ENCODE measurements around the gene LTBP1.

LTBP1 gene

DNA sequence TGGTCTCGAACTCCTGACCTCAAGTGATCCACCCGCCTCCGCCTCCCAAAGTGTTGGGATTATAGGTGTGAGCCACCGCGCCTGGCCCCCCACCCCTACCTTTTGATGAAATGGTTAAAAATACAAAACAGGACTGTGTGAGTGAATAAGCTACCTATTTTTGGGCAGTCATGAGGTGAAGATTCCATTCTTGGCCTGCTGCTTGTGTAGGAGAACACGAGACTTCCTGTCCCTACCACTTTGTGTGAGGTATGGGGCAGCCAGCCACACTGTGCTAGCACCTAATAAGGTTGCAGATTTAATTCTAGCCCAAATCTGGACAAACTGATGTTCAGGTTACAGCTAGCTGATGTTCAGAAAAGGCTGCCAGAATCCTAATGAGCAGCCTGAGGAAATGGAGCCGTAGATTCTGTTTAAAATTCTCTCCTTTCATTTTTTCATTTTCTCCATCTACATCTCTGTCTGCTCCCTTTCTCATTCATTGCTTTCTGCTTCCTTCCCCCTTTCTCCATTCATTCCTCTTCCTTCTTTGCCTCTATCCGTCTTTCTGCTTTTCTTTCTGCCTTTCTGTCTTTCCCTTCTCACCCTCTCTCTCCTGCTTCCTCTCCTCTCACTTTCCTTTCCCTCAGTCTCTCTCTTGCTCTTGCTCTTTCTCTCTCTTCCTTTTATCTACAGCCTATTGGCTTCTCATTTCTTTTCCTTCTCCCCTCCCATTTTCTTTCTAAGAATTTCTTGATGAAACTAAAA lies 4.6 kb upstream of the LTBP1 start:
- H3K4me3 Mint-ChIP-seq: no peak overlapping the region
- no peaks in the 10 kb centered on the region for H3K36me3 Mint-ChIP-seq
- no peaks in the 10 kb centered on the region for H3K4me1 Mint-ChIP-seq (ENCODE audit: low read depth)
- H3K27me3 Mint-ChIP-seq: peaks cover 3% of the 10 kb centered on the region
- no peak overlapping the region for H3K27ac Mint-ChIP-seq
- no peaks in the 10 kb centered on the region for H3K9me3 Mint-ChIP-seq (ENCODE audit: low read depth)

DNA sequence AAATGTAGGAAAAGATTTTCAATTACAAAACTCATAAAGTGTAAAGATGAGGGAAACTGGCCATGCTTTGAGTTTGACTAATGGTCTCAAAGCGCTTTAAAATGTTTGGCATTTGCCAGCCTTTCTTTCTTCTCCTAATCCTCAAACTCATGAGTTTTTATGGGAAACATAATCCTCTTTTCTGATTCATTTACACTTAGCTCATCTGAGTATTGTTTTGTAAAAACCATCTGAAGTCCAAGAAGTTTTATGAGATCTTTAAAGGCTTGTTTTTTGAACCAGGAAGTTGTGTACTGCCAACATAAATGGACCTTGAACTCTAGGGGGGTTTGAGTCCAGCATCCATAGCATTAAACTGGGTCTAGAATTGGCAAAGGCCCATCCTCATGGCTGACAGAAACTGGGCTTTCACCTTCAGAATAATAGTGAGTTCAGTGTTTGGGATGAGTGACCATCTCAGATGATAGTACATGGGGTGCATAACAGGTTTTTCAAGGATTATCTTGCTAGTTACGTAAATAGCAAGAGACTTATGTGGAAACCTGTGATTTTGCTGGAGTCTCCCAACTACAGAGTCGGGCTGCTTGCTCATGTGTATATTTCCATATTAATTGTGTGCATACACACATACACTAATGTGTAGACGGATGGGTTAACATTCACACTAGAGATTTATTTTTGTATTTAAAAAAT lies 3.8 kb upstream of the LTBP1 start:
- Mint-ChIP-seq H3K4me3 (no peak overlapping the region), H3K27me3 (peaks cover 4% of the 10 kb centered on the region), H3K9me3 (ENCODE audit: low read depth) (no peaks in the 10 kb centered on the region), H3K4me1 (ENCODE audit: low read depth) (no peaks in the 10 kb centered on the region), H3K36me3 (no peaks in the 10 kb centered on the region), H3K27ac (peak overlapping the region; percentile 24)

DNA sequence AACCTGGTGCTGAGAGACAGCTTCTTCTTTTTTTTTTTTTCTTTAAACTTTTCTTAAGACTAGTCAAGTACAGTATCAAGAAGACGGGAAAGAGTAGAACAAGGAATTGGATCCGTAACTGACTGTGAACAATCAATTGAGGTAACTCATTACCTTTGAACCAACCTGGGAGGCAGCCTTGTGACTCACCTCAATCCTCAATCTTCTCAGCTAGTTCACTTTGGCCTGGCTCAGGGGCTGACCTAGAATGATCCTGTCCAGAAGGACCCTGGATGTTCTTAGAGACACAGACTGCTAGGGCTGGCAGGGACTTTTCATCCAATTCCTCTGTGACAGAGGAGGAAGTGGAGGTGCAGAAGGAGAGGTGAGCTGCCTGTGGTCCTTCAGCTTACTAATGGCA lies 1.5 kb upstream of the LTBP1 start:
- Mint-ChIP-seq H3K4me1 (ENCODE audit: low read depth) (peaks cover 3% of the 10 kb centered on the region), H3K9me3 (ENCODE audit: low read depth) (no peaks in the 10 kb centered on the region), H3K27me3 (peaks cover 18% of the 10 kb centered on the region), H3K4me3 (peak overlapping the region; percentile 9), H3K27ac (no peak overlapping the region), H3K36me3 (no peaks in the 10 kb centered on the region)

DNA sequence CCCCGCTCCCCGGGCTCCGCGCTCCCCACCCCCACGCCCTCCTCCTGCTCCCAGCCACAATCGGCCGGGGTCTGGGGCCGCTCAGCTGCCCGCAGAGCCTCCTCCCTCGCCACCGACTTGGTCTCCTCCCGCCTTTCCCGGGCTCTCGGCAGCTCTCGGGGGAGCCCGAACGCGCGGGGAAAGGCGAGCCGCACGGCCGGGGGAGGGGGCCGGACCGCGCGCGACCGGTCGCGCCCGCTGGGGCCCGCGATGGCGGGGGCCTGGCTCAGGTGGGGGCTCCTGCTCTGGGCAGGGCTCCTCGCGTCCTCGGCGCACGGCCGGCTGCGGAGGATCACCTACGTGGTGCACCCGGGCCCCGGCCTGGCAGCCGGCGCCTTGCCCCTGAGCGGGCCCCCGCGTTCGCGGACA lies 327 bp downstream of the LTBP1 start:
- no peaks in the 10 kb centered on the region for H3K9me3 Mint-ChIP-seq (ENCODE audit: low read depth)
- H3K36me3 Mint-ChIP-seq: no peaks in the 10 kb centered on the region
- peaks cover 22% of the 10 kb centered on the region for H3K27me3 Mint-ChIP-seq
- H3K4me1 Mint-ChIP-seq (ENCODE audit: low read depth): peaks cover 3% of the 10 kb centered on the region
- no peak overlapping the region for H3K4me3 Mint-ChIP-seq
- H3K27ac Mint-ChIP-seq: no peak overlapping the region

DNA sequence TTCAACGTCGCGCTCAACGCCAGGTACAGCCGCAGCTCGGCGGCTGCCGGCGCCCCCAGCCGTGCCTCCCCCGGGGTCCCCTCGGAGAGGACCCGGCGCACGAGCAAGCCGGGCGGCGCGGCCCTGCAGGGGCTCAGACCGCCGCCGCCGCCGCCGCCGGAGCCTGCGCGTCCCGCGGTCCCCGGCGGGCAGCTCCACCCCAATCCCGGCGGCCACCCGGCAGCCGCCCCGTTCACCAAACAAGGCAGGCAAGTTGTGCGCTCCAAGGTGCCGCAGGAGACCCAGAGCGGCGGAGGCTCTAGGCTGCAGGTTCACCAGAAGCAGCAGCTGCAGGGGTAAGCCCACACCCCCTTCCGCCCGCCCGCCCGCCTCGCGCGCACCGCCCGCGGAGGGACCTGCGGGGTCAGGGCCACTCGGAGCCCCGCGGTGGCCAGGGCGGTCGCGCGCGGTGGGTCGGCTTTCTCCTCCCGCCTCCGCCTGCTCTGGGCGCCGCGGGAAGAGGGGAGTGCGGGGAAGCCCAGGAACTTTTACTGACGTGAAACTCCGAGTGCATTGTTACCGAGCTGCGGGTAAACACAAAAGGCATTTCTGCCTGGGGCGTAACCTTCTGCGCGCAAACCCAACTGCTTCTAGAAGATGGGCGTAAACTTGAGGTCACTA lies 861 bp downstream of the LTBP1 start:
- H3K9me3 Mint-ChIP-seq (ENCODE audit: low read depth): no peaks in the 10 kb centered on the region
- H3K4me1 Mint-ChIP-seq (ENCODE audit: low read depth): peaks cover 3% of the 10 kb centered on the region
- no peak overlapping the region for H3K27ac Mint-ChIP-seq
- peak overlapping the region; percentile 78 for H3K4me3 Mint-ChIP-seq
- H3K36me3 Mint-ChIP-seq: no peaks in the 10 kb centered on the region
- H3K27me3 Mint-ChIP-seq: peaks cover 23% of the 10 kb centered on the region

DNA sequence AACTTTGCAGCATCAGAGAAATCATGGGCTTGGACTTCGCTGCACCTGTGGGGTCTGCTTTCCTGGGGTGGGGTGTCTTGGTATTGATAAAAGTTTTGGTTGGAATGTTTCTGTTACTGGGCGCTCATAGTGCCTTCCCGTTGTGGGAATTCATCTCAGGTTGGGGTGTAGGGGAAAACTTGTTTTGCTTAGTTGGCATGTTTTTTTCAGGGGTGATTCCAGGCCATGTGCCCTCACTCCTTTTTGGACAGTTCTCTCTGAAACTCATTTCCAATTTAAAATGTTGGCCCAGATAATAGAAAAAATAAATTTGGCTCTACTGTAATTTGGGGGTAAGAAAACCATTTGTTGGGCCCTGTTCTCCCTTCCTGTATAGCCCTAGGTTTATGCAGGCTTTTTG lies 1.5 kb downstream of the LTBP1 start:
- H3K36me3 Mint-ChIP-seq: no peaks in the 10 kb centered on the region
- peak overlapping the region; percentile 78 for H3K4me3 Mint-ChIP-seq
- H3K9me3 Mint-ChIP-seq (ENCODE audit: low read depth): no peaks in the 10 kb centered on the region
- no peak overlapping the region for H3K27ac Mint-ChIP-seq
- H3K4me1 Mint-ChIP-seq (ENCODE audit: low read depth): peaks cover 3% of the 10 kb centered on the region
- H3K27me3 Mint-ChIP-seq: peaks cover 23% of the 10 kb centered on the region

DNA sequence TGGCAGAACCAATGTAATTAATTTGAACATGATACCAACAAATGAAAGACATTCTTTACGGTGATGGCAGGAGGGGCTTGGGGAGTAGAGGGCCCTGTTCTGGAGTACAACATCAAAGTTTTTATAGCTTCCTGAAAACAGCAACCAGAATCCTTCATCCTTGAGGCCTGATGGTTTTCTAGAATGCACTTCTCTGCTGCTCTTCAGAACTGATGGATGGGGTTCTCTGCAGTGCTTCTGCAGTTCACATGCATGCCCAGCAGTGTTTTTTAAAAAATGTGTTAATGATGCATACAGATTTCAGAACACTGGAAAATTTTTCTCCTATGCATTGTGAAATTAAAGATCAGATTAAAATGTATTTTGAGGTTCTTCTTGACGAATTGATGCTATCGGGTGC lies 2.5 kb downstream of the LTBP1 start:
- Mint-ChIP-seq H3K27me3 (peaks cover 23% of the 10 kb centered on the region), H3K9me3 (ENCODE audit: low read depth) (no peaks in the 10 kb centered on the region), H3K4me1 (ENCODE audit: low read depth) (peaks cover 3% of the 10 kb centered on the region), H3K36me3 (no peaks in the 10 kb centered on the region), H3K27ac (no peak overlapping the region), H3K4me3 (no peak overlapping the region)

DNA sequence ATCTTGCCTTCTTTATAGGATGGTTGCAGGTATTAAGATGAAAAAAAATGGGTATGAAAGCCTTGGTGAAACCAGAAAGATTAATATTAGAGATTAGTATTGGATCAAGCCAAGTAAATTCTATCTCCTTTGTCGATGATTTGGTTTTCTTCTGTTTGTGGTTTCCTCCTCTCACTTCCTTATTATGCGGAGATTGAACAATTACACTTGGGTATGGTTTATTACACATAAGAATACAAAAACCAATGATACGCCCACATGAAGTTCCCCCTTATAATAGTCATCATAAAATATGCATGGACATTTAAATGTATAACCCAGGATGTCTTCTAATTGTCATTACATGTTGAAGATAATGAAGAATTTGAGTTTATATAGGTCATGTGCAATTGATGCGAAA lies 4.9 kb downstream of the LTBP1 start:
- Mint-ChIP-seq H3K4me1 (ENCODE audit: low read depth) (peaks cover 3% of the 10 kb centered on the region), H3K27me3 (peaks cover 23% of the 10 kb centered on the region), H3K36me3 (no peaks in the 10 kb centered on the region), H3K4me3 (no peak overlapping the region), H3K27ac (no peak overlapping the region), H3K9me3 (ENCODE audit: low read depth) (no peaks in the 10 kb centered on the region)

DNA sequence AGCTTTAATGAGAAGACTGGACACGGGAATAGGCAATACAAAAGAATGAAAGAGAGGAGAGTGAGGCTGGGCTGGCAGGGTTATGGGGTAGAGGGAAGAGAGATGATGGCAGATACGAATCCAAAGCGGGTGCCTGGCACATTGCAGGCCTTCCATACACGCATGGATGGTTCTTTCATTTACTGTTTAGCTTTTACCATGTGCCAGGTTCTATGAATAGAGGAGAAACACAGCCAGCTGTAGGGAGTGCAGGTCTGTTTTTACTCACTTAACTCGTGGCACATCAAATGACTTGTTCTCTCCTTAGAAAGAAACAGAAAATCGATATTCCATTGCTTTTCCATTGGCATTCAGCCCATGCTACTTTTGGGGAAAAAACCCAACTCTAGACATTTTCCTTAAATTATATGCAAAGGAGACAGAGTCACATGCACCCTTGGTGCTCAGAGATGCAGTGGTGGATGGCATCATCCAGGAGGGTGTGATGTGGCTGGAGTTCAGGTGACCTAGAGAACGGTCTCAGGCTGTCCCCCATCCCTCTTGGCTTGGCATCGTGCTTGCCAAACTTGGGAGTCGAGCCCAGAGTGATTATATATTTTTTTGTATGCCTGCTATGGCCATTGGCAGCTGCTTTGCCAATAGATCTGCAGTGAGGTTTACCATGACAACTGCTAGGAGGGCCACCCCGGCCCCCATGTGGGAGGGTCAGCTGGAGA lies 6.2 kb downstream of the LTBP1 start:
- H3K4me1 Mint-ChIP-seq (ENCODE audit: low read depth): peaks cover 3% of the 10 kb centered on the region
- no peaks in the 10 kb centered on the region for H3K9me3 Mint-ChIP-seq (ENCODE audit: low read depth)
- H3K27ac Mint-ChIP-seq: no peak overlapping the region
- H3K36me3 Mint-ChIP-seq: no peaks in the 10 kb centered on the region
- no peak overlapping the region for H3K4me3 Mint-ChIP-seq
- H3K27me3 Mint-ChIP-seq: peaks cover 24% of the 10 kb centered on the region

DNA sequence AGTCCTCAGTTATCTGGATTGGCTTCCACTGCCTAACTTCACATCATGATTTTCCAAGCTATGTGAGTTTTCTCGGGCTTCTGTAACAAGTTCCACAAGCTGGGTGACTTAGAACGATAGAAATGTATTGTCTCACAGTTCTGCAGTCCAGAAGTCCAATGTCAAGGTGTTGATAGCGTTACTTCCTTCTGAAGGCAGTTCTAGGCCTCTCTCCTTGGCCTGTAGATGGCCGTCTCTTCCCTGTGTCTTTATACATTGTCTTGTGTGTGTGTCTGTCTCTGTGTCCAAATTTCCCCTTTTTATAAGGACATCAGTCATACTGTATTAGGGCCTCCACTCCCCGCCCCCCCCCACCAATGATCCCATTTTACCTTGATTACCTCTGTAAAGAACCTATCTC lies 7.5 kb downstream of the LTBP1 start:
- no peaks in the 10 kb centered on the region for H3K4me1 Mint-ChIP-seq (ENCODE audit: low read depth)
- no peaks in the 10 kb centered on the region for H3K9me3 Mint-ChIP-seq (ENCODE audit: low read depth)
- no peaks in the 10 kb centered on the region for H3K36me3 Mint-ChIP-seq
- H3K27ac Mint-ChIP-seq: no peak overlapping the region
- H3K27me3 Mint-ChIP-seq: peaks cover 12% of the 10 kb centered on the region
- H3K4me3 Mint-ChIP-seq: no peak overlapping the region

DNA sequence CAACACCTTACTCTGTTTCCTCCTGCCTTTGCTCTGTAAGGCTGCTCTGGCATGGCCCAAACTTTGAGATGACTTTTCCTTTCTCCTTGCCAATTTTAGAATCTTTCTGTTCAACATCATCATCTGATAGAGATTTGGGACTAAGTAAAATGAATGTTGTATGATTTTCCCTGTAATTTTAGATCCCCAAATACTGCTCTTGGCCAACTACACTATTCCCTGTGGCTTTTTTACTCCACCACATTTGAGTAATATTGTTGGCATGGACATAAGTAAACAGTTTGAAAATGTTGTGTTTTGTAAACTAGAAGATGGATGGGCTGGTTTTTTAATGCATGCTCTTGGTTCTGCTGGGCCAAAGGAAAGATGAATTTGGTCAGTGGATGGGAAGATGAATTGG lies 12.1 kb downstream of the LTBP1 start:
- no peaks in the 10 kb centered on the region for H3K4me1 Mint-ChIP-seq (ENCODE audit: low read depth)
- H3K36me3 Mint-ChIP-seq: no peaks in the 10 kb centered on the region
- H3K9me3 Mint-ChIP-seq (ENCODE audit: low read depth): no peaks in the 10 kb centered on the region
- H3K27ac Mint-ChIP-seq: no peak overlapping the region
- H3K27me3 Mint-ChIP-seq: peaks cover 2% of the 10 kb centered on the region
- no peak overlapping the region for H3K4me3 Mint-ChIP-seq

DNA sequence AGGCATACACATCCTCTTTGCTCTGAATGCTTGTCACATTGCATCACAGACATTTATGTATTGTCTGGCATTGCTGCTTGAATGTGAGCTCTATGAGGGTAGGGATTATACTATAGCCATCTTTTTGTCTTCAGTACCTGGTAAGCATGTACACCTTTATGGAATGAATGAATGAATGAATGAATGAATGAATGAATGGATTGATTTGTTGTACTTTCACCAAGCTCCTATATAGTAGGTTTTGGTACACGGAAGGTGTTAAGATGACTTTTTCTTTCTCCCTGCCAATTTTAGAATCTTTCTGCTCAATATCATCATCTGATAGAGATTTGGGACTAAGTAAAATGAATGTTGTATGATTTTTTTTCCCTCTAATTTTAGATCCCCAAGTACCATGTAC lies 13.5 kb downstream of the LTBP1 start:
- Mint-ChIP-seq H3K4me3 (no peak overlapping the region), H3K9me3 (ENCODE audit: low read depth) (no peaks in the 10 kb centered on the region), H3K4me1 (ENCODE audit: low read depth) (no peaks in the 10 kb centered on the region), H3K27ac (no peak overlapping the region), H3K36me3 (no peaks in the 10 kb centered on the region), H3K27me3 (peaks cover 2% of the 10 kb centered on the region)

DNA sequence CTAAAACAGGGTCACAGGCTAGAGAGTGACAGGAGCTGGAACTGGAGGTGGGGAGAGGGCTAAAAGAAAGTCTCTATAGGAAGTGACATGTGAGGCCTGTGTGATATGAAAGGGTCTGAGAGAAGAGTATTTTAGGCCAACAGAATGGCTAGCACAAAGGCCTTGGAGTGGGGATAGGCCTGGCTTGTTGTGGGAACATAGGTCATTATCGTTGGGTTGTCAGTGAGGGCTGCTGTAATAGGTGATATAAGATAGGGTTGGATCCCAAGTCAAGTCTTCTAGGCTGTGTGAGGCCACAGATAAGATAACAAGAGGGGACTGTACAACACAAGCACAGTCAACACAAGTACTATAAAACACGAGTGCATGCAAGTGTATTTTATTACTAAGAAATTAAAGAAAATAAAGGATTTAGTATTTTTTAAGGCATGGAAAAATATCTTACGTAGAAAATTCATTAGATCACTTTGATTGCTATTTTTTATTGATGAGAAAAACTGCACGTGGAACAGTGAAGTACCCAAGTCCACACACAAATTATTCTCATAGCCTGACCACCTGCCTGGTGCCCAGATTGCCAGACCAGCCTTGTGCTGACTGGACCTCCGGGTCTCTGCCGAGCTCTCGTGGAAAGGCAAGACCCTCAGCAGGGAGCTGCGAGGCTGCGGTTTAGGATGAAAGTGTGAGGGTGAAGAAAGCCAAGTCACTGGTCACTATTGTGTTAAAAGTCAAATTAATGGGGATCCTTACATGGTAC lies 14.1 kb downstream of the LTBP1 start:
- Mint-ChIP-seq H3K36me3 (no peaks in the 10 kb centered on the region), H3K9me3 (ENCODE audit: low read depth) (no peaks in the 10 kb centered on the region), H3K4me3 (no peak overlapping the region), H3K27me3 (peaks cover 2% of the 10 kb centered on the region), H3K27ac (no peak overlapping the region), H3K4me1 (ENCODE audit: low read depth) (no peaks in the 10 kb centered on the region)

DNA sequence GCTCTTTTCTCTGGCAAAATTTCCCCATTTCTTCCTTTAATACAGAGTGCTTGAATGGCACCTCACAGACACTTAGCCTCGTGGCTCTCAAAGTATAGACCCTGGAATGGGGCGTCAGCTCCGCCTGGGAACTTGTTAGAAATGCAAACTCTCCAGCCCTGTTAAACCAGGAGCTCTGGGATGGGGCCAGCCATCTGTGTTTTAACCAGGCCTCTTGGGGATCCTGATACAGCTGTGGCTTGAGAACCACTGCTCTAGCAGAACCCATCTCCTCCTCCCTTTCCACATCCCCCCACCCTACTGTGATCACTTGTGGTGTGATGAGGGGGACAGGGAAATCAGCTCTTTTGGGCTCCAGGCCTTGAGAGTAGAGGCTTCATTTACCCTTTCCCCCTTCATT lies 15.9 kb downstream of the LTBP1 start:
- Mint-ChIP-seq H3K4me1 (ENCODE audit: low read depth) (no peaks in the 10 kb centered on the region), H3K36me3 (no peaks in the 10 kb centered on the region), H3K4me3 (no peak overlapping the region), H3K9me3 (ENCODE audit: low read depth) (no peaks in the 10 kb centered on the region), H3K27me3 (no peaks in the 10 kb centered on the region), H3K27ac (no peak overlapping the region)

Measured in activated naive CD8-positive, alpha-beta T cell (primary cell).